Loucy (cell line): ENCODE data around the gene PRG2.

ENCODE experiments used
- H2AFZ ChIP-seq: fragments of 200-600 bp; sonication (generic); 2 replicates; pipeline ENCODE4 v1.6.0; 2016; ENCODE audit warnings: antibody characterized with exemption, mild to moderate bottlenecking, low read length, moderate library complexity
- H3F3A ChIP-seq: fragments of 200-600 bp; 2 replicates; pipeline ENCODE4 v1.6.0; 2016; ENCODE audit warnings: antibody characterized with exemption, low read depth, mild to moderate bottlenecking
- H3K27me3 ChIP-seq: fragments of 200-600 bp; sonication (generic); 2 replicates; pipeline ENCODE4 v1.6.1; 2014; ENCODE audit warnings: low read length, mild to moderate bottlenecking; ENCODE audit not compliant: insufficient read depth, poor library complexity, severe bottlenecking
- H3K36me3 ChIP-seq: fragments of 200-600 bp; sonication (generic); 2 replicates; pipeline ENCODE4 v1.6.1; 2016; ENCODE audit warnings: low read length; ENCODE audit not compliant: insufficient read depth
- H3K4me1 ChIP-seq: fragments of 200-600 bp; sonication (generic); 2 replicates; pipeline ENCODE4 v1.5.1; 2014; ENCODE audit warnings: low read length, mild to moderate bottlenecking; ENCODE audit not compliant: insufficient read depth, poor library complexity, severe bottlenecking
- H3K4me2 ChIP-seq: fragments of 200-600 bp; sonication (generic); 2 replicates; pipeline ENCODE4 v1.6.0; 2014; ENCODE audit warnings: antibody characterized with exemption, low read length, low read depth, mild to moderate bottlenecking; ENCODE audit not compliant: poor library complexity, severe bottlenecking
- H3K4me3 ChIP-seq: fragments of 200-600 bp; sonication (generic); 2 replicates; pipeline ENCODE4 v1.5.1; 2014; ENCODE audit warnings: low read length, mild to moderate bottlenecking, mixed read lengths; ENCODE audit not compliant: poor library complexity, severe bottlenecking
- H3K79me2 ChIP-seq: fragments of 200-600 bp; sonication (generic); 2 replicates; pipeline ENCODE4 v1.6.1; 2014; ENCODE audit warnings: low read length; ENCODE audit not compliant: insufficient read depth
- H3K9ac ChIP-seq: fragments of 200-600 bp; sonication (generic); 2 replicates; pipeline ENCODE4 v1.6.0; 2014; ENCODE audit warnings: mild to moderate bottlenecking, low read depth, low read length, moderate library complexity; ENCODE audit not compliant: poor library complexity, severe bottlenecking
- H3K9me2 ChIP-seq: fragments of 200-600 bp; sonication (generic); replicated peaks from 2 replicates; pipeline ENCODE4 v1.6.1; 2016; ENCODE audit warnings: low read depth, low read length, mixed read lengths
- H3K9me3 ChIP-seq: fragments of 200-600 bp; sonication (generic); 2 replicates; pipeline ENCODE4 v1.6.1; 2014; ENCODE audit warnings: mild to moderate bottlenecking, antibody characterized with exemption, low read length, low read depth; ENCODE audit not compliant: insufficient read depth
- H4K20me1 ChIP-seq: fragments of 200-600 bp; sonication (generic); 2 replicates; pipeline ENCODE4 v1.6.0; 2014; ENCODE audit warnings: antibody characterized with exemption, low read length, mild to moderate bottlenecking; ENCODE audit not compliant: insufficient read depth, poor library complexity, severe bottlenecking
- CTCF ChIP-seq: fragments of 200-600 bp; sonication (generic); conservative IDR thresholded peaks from 2 replicates; pipeline ENCODE4 v1.5.1; 2014; ENCODE audit warnings: mild to moderate bottlenecking, antibody characterized with exemption, low read length
- EZH2phosphoT487 ChIP-seq: fragments of 200-600 bp; IDR thresholded peaks from 2 replicates; pipeline ENCODE4 v1.6.1; 2018; ENCODE audit warnings: antibody characterized with exemption, mild to moderate bottlenecking, moderate library complexity, borderline replicate concordance

PRG2 gene

GRCh38 chr11:57402188-57403002, 11.9 kb upstream of the PRG2 start:
- H3K9me2 ChIP-seq = no peaks in the 10 kb centered on the region
- peaks cover 26% of the 10 kb centered on the region; the same call in 1 of the 2 replicates for H3K36me3 ChIP-seq
- TF ChIP-seq EZH2phosphoT487 = no peak
- no peak for TF ChIP-seq CTCF
- H3K9ac ChIP-seq = no peak overlapping the region
- no peak overlapping the region for H2AFZ ChIP-seq
- H3K4me3 ChIP-seq = no peak overlapping the region
- H3K4me2 ChIP-seq = no peak overlapping the region
- H3K27me3 ChIP-seq = no peaks in the 10 kb centered on the region
- H3K4me1 ChIP-seq = peaks cover 13% of the 10 kb centered on the region
- no peaks in the 10 kb centered on the region for H3K79me2 ChIP-seq
- H4K20me1 ChIP-seq = peaks cover 10% of the 10 kb centered on the region
- no peaks in the 10 kb centered on the region for H3K9me3 ChIP-seq
- no peaks in the 10 kb centered on the region for H3F3A ChIP-seq

DNA sequence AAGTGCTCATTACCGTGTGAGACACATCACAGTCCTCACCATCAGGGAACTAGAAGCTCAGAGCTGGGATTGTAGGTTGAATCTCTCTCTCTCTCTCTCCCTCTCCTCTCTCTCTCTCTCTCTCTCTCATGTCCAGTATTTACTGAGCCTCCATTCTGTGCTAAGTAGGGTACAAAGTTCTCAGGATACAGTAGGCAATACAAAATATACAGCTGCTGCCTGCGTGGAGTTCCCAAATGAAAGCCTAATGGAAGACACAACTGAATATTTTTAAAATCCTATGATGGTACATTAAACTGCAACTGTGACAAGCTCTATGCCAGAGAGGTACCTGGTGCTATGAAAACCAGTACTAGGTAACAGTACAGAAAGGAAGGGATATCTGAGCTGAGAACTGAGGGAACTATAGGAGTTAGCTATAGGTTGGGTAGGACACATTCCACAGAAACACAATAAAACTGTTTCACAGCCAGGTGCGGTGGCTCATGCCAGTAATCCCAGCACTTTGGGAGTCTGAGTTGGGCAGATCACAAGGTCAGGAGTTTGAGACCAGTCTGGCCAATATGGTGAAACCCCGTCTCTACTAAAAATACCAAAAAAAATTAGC, 9.6 kb upstream of the PRG2 start:
- TF ChIP-seq CTCF (no peak), EZH2phosphoT487 (no peak)
- Histone ChIP-seq H3K9me2 (no peaks in the 10 kb centered on the region), H3K4me3 (no peak overlapping the region), H3F3A (no peaks in the 10 kb centered on the region), H3K79me2 (no peaks in the 10 kb centered on the region), H3K9me3 (no peaks in the 10 kb centered on the region), H4K20me1 (no peaks in the 10 kb centered on the region), H2AFZ (no peak overlapping the region), H3K36me3 (peaks cover 3% of the 10 kb centered on the region; the same call in 1 of the 2 replicates), H3K4me2 (no peak overlapping the region), H3K9ac (no peak overlapping the region), H3K4me1 (peaks cover 6% of the 10 kb centered on the region), H3K27me3 (no peaks in the 10 kb centered on the region)

DNA sequence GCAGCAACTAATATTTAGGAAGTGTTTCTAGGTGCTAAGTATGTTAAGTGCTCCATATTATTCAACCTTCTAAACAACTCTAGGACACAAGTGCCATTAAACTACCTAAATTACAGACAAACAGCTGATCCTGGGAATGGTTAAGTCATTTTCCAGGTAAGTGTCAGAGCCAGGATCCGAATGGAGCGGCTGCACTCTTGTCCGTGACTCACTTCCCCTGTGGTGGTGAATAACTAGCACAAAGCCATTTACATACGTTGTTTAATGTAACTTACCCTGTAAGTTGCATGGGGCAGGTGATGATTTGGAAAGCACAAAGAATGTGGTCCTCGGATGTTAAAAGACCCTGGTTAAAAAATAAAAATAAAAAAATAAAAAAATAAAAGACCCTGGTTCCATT, 8.8 kb upstream of the PRG2 start:
- no peak for TF ChIP-seq EZH2phosphoT487
- no peak for TF ChIP-seq CTCF
- Histone ChIP-seq H3F3A (no peaks in the 10 kb centered on the region), H3K27me3 (no peaks in the 10 kb centered on the region), H3K9me3 (no peaks in the 10 kb centered on the region), H3K9ac (no peak overlapping the region), H3K79me2 (no peaks in the 10 kb centered on the region), H3K36me3 (no peaks in the 10 kb centered on the region; the same call in 1 of the 2 replicates), H3K4me1 (peaks cover 10% of the 10 kb centered on the region), H3K4me3 (no peak overlapping the region), H4K20me1 (no peaks in the 10 kb centered on the region), H2AFZ (no peak overlapping the region), H3K9me2 (no peaks in the 10 kb centered on the region), H3K4me2 (no peak overlapping the region)
